ENCODE results near the gene HHIPL1.

HHIPL1 gene

DNA sequence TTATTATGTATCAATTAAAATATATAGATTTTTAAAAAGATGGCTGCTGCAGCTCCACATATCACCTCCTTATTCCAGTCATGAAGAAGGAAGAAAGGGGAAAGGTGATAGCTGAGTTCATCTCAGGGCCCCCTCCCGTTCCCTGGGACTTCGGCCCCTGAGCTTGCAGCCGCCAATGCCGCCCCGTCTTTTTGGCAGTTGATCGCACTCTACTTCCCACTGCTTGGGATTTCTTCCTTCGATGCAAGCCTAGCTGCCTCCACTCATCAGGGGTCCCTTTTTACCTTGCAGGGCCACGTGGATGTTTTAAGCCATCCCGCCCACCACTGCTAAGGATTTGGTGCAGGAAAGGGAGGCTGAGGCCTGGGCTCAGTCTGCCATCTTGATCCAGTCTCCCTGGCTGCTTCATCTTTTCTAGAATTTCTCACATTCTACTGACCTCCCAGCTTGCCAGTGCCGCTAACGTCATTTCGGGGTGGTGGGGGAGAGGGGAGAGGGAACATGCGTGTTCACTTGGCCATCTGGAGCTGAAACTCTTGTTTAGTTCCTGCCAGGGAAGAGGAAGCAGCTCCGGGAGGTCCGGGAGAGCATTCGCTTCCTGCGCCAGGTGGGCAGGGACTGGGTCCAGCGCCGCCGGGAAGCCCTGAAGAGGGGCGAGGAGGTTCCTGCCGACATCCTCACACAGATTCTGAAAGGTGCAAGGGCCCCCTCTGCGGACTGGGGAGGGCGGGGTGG, 70.5 kb downstream of the HHIPL1 start:
- H3K4me3 ChIP-seq (ENCODE audit: low read depth, low read length): no peak overlapping the region
- no peak for TF ChIP-seq CTCF (IDR thresholded peaks at IDR 0.05; ENCODE audit: low read depth, low read length)

GRCh38 chr14:99716091-99716849, 71.3 kb downstream of the HHIPL1 start:
- no peak overlapping the region for H3K4me3 ChIP-seq (ENCODE audit: low read depth, low read length)
- no peak for TF ChIP-seq CTCF (IDR thresholded peaks at IDR 0.05; ENCODE audit: low read depth, low read length)

GRCh38 chr14:99716850-99717681, 72.1 kb downstream of the HHIPL1 start:
- no peak for TF ChIP-seq CTCF (IDR thresholded peaks at IDR 0.05; ENCODE audit: low read depth, low read length)
- no peak overlapping the region for H3K4me3 ChIP-seq (ENCODE audit: low read depth, low read length)

DNA sequence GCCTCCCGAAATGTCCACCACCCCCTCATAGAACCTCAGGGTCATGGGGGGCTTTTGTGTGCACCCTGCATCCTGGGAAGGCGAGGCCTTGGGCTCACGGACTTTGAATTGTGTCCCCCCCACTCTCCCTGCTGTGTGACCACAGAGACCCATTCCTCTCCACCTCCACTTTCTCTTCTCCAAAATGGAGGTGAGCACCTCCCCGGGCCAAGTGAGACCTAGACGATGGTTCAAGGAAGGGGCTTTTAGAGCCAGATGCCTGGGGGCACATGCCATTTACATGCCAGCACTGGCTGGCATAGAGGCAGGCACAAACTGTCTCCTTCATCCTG, 72.7 kb downstream of the HHIPL1 start:
- no peak for TF ChIP-seq CTCF (IDR thresholded peaks at IDR 0.05; ENCODE audit: low read depth, low read length)
- no peak overlapping the region for H3K4me3 ChIP-seq (ENCODE audit: low read depth, low read length)

- TF ChIP-seq CTCF (IDR thresholded peaks at IDR 0.05; ENCODE audit: low read depth, low read length): no peak
- H3K4me3 ChIP-seq (ENCODE audit: low read depth, low read length): no peak overlapping the region
Observed at GRCh38 chr14:99718031-99718810, 73.3 kb downstream of the HHIPL1 start.

GRCh38 chr14:99718811-99719192, 73.9 kb downstream of the HHIPL1 start:
- TF ChIP-seq CTCF (IDR thresholded peaks at IDR 0.05; ENCODE audit: low read depth, low read length): no peak
- no peak overlapping the region for H3K4me3 ChIP-seq (ENCODE audit: low read depth, low read length)

All from WI38 (cell line).